Neural cell (in vitro differentiated cells): ENCODE data around the gene GOLGA7B. TPM values are rescaled to one million over a fixed set of nuclear protein-coding genes. Genes with fewer than 3 reads are reported as not detected.

Source experiments
- H2AFZ ChIP-seq: fragments of 200-600, 300-800 bp; sonication (generic), shearing (Covaris generic); 2 replicates; pipeline ENCODE4 v1.6.0; 2014; ENCODE audit warnings: low read depth, mild to moderate bottlenecking, antibody characterized with exemption, low read length, moderate library complexity
- H3F3A ChIP-seq: fragments of 200-600 bp; shearing (Covaris generic); 2 replicates; pipeline ENCODE4 v1.6.1; 2016; ENCODE audit warnings: mild to moderate bottlenecking, moderate library complexity, mixed read lengths, antibody characterized with exemption, low read length; ENCODE audit not compliant: insufficient read depth, poor library complexity, severe bottlenecking
- H3K27ac ChIP-seq: fragments of 200-600, 300-800 bp; sonication (generic), shearing (Covaris generic); 2 replicates; pipeline ENCODE4 v1.5.1; 2014; ENCODE audit warnings: mild to moderate bottlenecking, low read length, moderate library complexity
- H3K27me3 ChIP-seq: fragments of 300-800, 200-600 bp; sonication (generic), shearing (Covaris generic); 2 replicates; pipeline ENCODE4 v1.6.0; 2014; ENCODE audit warnings: mild to moderate bottlenecking, low read depth, low read length, moderate library complexity; ENCODE audit not compliant: insufficient read depth
- H3K36me3 ChIP-seq: fragments of 300-800, 200-600 bp; sonication (generic), shearing (Covaris generic); 2 replicates; pipeline ENCODE4 v1.5.1; 2014; ENCODE audit warnings: mild to moderate bottlenecking, antibody characterized with exemption, low read length, moderate library complexity; ENCODE audit not compliant: insufficient read depth
- H3K4me2 ChIP-seq: fragments of 300-800, 200-600 bp; sonication (generic), shearing (Covaris generic); 2 replicates; pipeline ENCODE4 v1.6.0; 2014; ENCODE audit warnings: mild to moderate bottlenecking, low read length
- H3K4me3 ChIP-seq: fragments of 300-800, 200-600 bp; sonication (generic), shearing (Covaris generic); 2 replicates; pipeline ENCODE4 v1.5.1; 2014; ENCODE audit warnings: mild to moderate bottlenecking, low read length, moderate library complexity
- H3K79me2 ChIP-seq: fragments of 200-600 bp; shearing (Covaris generic); replicated peaks from 2 replicates; pipeline ENCODE4 v1.6.0; 2014; ENCODE audit warnings: mild to moderate bottlenecking, low read length, moderate library complexity; ENCODE audit not compliant: insufficient read depth
- H3K9ac ChIP-seq: fragments of 300-800, 200-600 bp; sonication (generic), shearing (Covaris generic); 2 replicates; pipeline ENCODE4 v1.6.1; 2016; ENCODE audit warnings: mild to moderate bottlenecking, low read length, mixed read lengths
- H3K9me2 ChIP-seq: fragments of 200-600 bp; shearing (Covaris generic); 2 replicates; pipeline ENCODE4 v1.6.1; 2016; ENCODE audit warnings: mild to moderate bottlenecking, low read length, mixed read lengths; ENCODE audit not compliant: insufficient read depth
- H3K9me3 ChIP-seq: fragments of 200-600, 300-800 bp; sonication (generic), shearing (Covaris generic); 2 replicates; pipeline ENCODE4 v1.6.1; 2016; ENCODE audit warnings: mild to moderate bottlenecking, mixed run types, low read length, moderate library complexity, mixed read lengths
- H4K20me1 ChIP-seq: fragments of 200-600 bp; shearing (Covaris generic); 2 replicates; pipeline ENCODE4 v1.6.1; 2016; ENCODE audit warnings: mild to moderate bottlenecking, mixed run types; ENCODE audit not compliant: insufficient read depth
- EP300 ChIP-seq: fragments of 450-650 bp; conservative IDR thresholded peaks from 2 replicates; pipeline ENCODE4 v1.6.1; 2014; ENCODE audit warnings: antibody characterized with exemption, mild to moderate bottlenecking, moderate library complexity; ENCODE audit not compliant: poor library complexity, severe bottlenecking
- EZH2 ChIP-seq: fragments of 200-600, 300-800 bp; shearing (Covaris generic), sonication (generic); IDR thresholded peaks from 2 replicates; pipeline ENCODE4 v1.6.1; 2014; ENCODE audit warnings: antibody characterized with exemption, low read length, borderline replicate concordance, mild to moderate bottlenecking; ENCODE audit not compliant: insufficient read depth, poor library complexity, severe bottlenecking
- MXI1 ChIP-seq: fragments of 450-650 bp; conservative IDR thresholded peaks from 2 replicates; pipeline ENCODE4 v1.6.1; 2014; ENCODE audit warnings: antibody characterized with exemption, mild to moderate bottlenecking; ENCODE audit not compliant: poor library complexity, severe bottlenecking
- POLR2AphosphoS5 ChIP-seq: IDR thresholded peaks from 2 replicates; pipeline ENCODE4 v1.6.1; 2012
- RAD21 ChIP-seq: fragments of 450-650 bp; conservative IDR thresholded peaks from 2 replicates; pipeline ENCODE4 v1.6.1; 2014; ENCODE audit warnings: antibody characterized with exemption, mild to moderate bottlenecking, moderate library complexity
- SMC3 ChIP-seq: fragments of 450-650 bp; conservative IDR thresholded peaks from 2 replicates; pipeline ENCODE4 v1.6.1; 2014; ENCODE audit warnings: antibody characterized with exemption, mild to moderate bottlenecking, moderate library complexity; ENCODE audit not compliant: poor library complexity
- TAF1 ChIP-seq: IDR thresholded peaks from 2 replicates; pipeline ENCODE4 v1.6.1; 2012; ENCODE audit warnings: low read depth
- polyA plus RNA-seq: library from polyadenylated mRNA; depleted of rRNA; stranded (reverse); fragments of >200 nt; gene quantifications from 2 replicates; pipeline ENCODE4 v1.2.3, GENCODE V29; 2014
- TF ChIP-seq, protein P1 (sequence below): fragments of 450-650 bp; IDR thresholded peaks from 2 replicates; pipeline ENCODE4 v1.5.1; 2014; ENCODE audit warnings: antibody characterized with exemption, mild to moderate bottlenecking, moderate library complexity; ENCODE audit not compliant: poor library complexity, severe bottlenecking
- TF ChIP-seq, protein P2 (sequence below): IDR thresholded peaks from 2 replicates; pipeline ENCODE4 v1.6.1; 2012; ENCODE audit warnings: borderline replicate concordance

Gene GOLGA7B
- polyA plus RNA-seq, 1 donor from 2014 or later = 30.4 TPM

DNA sequence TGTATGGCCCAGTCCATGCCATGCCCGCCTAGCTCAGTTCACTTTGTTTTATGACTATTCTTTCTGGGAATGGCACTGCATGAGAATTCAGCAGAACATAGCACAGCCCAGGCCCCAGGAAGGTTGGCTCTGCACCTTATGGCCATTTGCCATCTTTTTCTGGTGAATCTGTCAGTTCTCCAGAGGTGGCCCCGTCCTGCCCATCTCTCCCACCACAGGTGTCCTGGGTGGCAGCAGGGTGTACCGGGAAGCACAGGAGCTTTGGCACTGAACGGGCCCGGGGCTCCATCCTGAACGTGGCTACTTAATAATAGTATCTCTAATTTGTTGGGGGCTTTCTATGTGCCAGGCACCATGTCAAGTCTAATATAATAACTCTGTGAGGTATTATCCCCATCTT is 24.7 kb downstream of the GOLGA7B start:
- no peak for TF ChIP-seq SMC3
- no peak for TF ChIP-seq POLR2AphosphoS5
- TF ChIP-seq RAD21 = no peak
- TF ChIP-seq, protein P1, sequence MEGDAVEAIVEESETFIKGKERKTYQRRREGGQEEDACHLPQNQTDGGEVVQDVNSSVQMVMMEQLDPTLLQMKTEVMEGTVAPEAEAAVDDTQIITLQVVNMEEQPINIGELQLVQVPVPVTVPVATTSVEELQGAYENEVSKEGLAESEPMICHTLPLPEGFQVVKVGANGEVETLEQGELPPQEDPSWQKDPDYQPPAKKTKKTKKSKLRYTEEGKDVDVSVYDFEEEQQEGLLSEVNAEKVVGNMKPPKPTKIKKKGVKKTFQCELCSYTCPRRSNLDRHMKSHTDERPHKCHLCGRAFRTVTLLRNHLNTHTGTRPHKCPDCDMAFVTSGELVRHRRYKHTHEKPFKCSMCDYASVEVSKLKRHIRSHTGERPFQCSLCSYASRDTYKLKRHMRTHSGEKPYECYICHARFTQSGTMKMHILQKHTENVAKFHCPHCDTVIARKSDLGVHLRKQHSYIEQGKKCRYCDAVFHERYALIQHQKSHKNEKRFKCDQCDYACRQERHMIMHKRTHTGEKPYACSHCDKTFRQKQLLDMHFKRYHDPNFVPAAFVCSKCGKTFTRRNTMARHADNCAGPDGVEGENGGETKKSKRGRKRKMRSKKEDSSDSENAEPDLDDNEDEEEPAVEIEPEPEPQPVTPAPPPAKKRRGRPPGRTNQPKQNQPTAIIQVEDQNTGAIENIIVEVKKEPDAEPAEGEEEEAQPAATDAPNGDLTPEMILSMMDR = no peak
- TF ChIP-seq TAF1 = no peak
- no peak for TF ChIP-seq EP300
- TF ChIP-seq, protein P2, sequence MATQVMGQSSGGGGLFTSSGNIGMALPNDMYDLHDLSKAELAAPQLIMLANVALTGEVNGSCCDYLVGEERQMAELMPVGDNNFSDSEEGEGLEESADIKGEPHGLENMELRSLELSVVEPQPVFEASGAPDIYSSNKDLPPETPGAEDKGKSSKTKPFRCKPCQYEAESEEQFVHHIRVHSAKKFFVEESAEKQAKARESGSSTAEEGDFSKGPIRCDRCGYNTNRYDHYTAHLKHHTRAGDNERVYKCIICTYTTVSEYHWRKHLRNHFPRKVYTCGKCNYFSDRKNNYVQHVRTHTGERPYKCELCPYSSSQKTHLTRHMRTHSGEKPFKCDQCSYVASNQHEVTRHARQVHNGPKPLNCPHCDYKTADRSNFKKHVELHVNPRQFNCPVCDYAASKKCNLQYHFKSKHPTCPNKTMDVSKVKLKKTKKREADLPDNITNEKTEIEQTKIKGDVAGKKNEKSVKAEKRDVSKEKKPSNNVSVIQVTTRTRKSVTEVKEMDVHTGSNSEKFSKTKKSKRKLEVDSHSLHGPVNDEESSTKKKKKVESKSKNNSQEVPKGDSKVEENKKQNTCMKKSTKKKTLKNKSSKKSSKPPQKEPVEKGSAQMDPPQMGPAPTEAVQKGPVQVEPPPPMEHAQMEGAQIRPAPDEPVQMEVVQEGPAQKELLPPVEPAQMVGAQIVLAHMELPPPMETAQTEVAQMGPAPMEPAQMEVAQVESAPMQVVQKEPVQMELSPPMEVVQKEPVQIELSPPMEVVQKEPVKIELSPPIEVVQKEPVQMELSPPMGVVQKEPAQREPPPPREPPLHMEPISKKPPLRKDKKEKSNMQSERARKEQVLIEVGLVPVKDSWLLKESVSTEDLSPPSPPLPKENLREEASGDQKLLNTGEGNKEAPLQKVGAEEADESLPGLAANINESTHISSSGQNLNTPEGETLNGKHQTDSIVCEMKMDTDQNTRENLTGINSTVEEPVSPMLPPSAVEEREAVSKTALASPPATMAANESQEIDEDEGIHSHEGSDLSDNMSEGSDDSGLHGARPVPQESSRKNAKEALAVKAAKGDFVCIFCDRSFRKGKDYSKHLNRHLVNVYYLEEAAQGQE = no peak
- TF ChIP-seq EZH2 = no peak
- TF ChIP-seq MXI1 = no peak
- H3F3A ChIP-seq = no peaks in the 10 kb centered on the region

DNA sequence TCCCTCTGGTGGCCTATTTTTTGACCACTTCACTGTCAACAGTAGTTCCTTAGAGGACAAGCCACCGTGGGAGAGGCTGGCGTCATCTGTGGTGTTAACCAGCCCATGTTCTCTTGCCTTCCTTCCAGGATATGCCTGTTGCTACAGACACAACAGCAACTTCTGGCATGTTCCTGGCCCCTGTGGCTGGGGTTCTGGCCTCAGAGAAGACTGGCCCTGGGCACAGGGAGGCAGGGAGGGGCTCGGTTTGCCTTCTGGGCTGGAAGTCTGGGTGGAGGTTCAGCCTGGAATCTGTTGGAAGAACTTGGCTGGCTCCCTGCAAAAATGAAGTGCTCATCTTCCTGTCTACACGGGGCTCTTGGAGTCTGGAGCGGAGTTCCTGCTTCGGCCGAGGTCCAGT is 25.7 kb downstream of the GOLGA7B start:
- Histone ChIP-seq H2AFZ (no peak overlapping the region), H3K27ac (no peak overlapping the region), H4K20me1 (no peaks in the 10 kb centered on the region), H3F3A (no peaks in the 10 kb centered on the region), H3K4me3 (no peak overlapping the region), H3K9ac (no peak overlapping the region), H3K27me3 (no peaks in the 10 kb centered on the region), H3K9me2 (no peaks in the 10 kb centered on the region), H3K36me3 (no peaks in the 10 kb centered on the region), H3K4me2 (no peak overlapping the region), H3K9me3 (no peaks in the 10 kb centered on the region), H3K79me2 (no peaks in the 10 kb centered on the region)
- no peak for TF ChIP-seq MXI1
- no peak for TF ChIP-seq TAF1
- TF ChIP-seq POLR2AphosphoS5 = no peak
- TF ChIP-seq, protein P1 = no peak
- TF ChIP-seq RAD21 = no peak
- no peak for TF ChIP-seq EZH2
- TF ChIP-seq EP300 = no peak

More for the DNA sequence above, 24.7 kb downstream of the GOLGA7B start:
- no peak overlapping the region for H3K4me2 ChIP-seq
- H3K36me3 ChIP-seq = no peaks in the 10 kb centered on the region
- no peak overlapping the region for H3K9ac ChIP-seq
- H4K20me1 ChIP-seq = no peaks in the 10 kb centered on the region
- H3K27me3 ChIP-seq = no peaks in the 10 kb centered on the region
- H3K4me3 ChIP-seq = no peak overlapping the region
- H2AFZ ChIP-seq = no peak overlapping the region
- no peaks in the 10 kb centered on the region for H3K79me2 ChIP-seq
- H3K9me2 ChIP-seq = no peaks in the 10 kb centered on the region
- H3K9me3 ChIP-seq = no peaks in the 10 kb centered on the region
- no peak overlapping the region for H3K27ac ChIP-seq
